HEK293T (cell line): ENCODE data around the gene MED27.

Experiments
- CTCF ChIA-PET: fragments of 350-600 bp; formaldehyde crosslinking; extraction: SDS; loops from one replicate; lab custom pipeline; 2021; ENCODE audit warnings: antibody characterized with exemption, inconsistent platforms; lab: Yijun Ruan, JAX
- POLR2A ChIA-PET: fragments of 350-600 bp; formaldehyde crosslinking; extraction: SDS; loops from one replicate; lab custom pipeline; 2020; ENCODE audit warnings: antibody characterized with exemption, inconsistent platforms; lab: Yijun Ruan, JAX
- DNase-seq: peaks from one replicate; pipeline ENCODE4 v3.0.0; 2012; ENCODE audit warnings: mixed read lengths; ENCODE audit errors: extremely low spot score
- ARNT ChIP-seq: fragments of 450-650 bp; IDR thresholded peaks from 2 replicates; pipeline ENCODE4 v1.6.1; 2017; ENCODE audit warnings: mild to moderate bottlenecking
- BHLHE40 ChIP-seq: fragments of 450-650 bp; IDR thresholded peaks from 2 replicates; pipeline ENCODE4 v1.6.1; 2016; ENCODE audit warnings: mild to moderate bottlenecking, moderate library complexity, borderline replicate concordance
- CTBP1 ChIP-seq: fragments of 450-650 bp; IDR thresholded peaks from 2 replicates; pipeline ENCODE4 v1.6.1; 2016; ENCODE audit warnings: borderline replicate concordance
- ELF4 ChIP-seq: fragments of 450-650 bp; IDR thresholded peaks from 2 replicates; pipeline ENCODE4 v1.6.1; 2017; ENCODE audit warnings: antibody characterized with exemption
- FOXA1 ChIP-seq: fragments of 450-650 bp; IDR thresholded peaks from 2 replicates; pipeline ENCODE4 v1.6.1; 2016; ENCODE audit warnings: mild to moderate bottlenecking
- FOXK2 ChIP-seq: fragments of 450-650 bp; IDR thresholded peaks from 2 replicates; pipeline ENCODE4 v1.6.1; 2016; ENCODE audit warnings: mild to moderate bottlenecking
- FOXM1 ChIP-seq: fragments of 450-650 bp; IDR thresholded peaks from 2 replicates; pipeline ENCODE4 v1.6.1; 2017; ENCODE audit warnings: mild to moderate bottlenecking, borderline replicate concordance
- HDGF ChIP-seq: fragments of 450-650 bp; IDR thresholded peaks from 2 replicates; pipeline ENCODE4 v1.6.1; 2017; ENCODE audit warnings: antibody characterized with exemption, borderline replicate concordance
- L3MBTL2 ChIP-seq: fragments of 450-650 bp; conservative IDR thresholded peaks from 2 replicates; pipeline ENCODE4 v1.6.1; 2016; ENCODE audit warnings: mild to moderate bottlenecking
- LEF1 ChIP-seq: fragments of 450-650 bp; IDR thresholded peaks from 2 replicates; pipeline ENCODE4 v1.6.1; 2017; ENCODE audit warnings: mild to moderate bottlenecking, borderline replicate concordance
- NFRKB ChIP-seq: fragments of 450-650 bp; IDR thresholded peaks from 2 replicates; pipeline ENCODE4 v1.6.1; 2016; ENCODE audit warnings: mild to moderate bottlenecking, moderate library complexity
- PKNOX1 ChIP-seq: fragments of 450-650 bp; IDR thresholded peaks from 2 replicates; pipeline ENCODE4 v1.6.1; 2016
- SP1 ChIP-seq: fragments of 450-650 bp; IDR thresholded peaks from 2 replicates; pipeline ENCODE4 v1.6.1; 2017
- SUZ12 ChIP-seq: fragments of 450-650 bp; IDR thresholded peaks from 2 replicates; pipeline ENCODE4 v1.6.1; 2016; ENCODE audit warnings: mild to moderate bottlenecking
- TARDBP ChIP-seq: fragments of 450-650 bp; IDR thresholded peaks from 2 replicates; pipeline ENCODE4 v1.6.1; 2016
- ZNF384 ChIP-seq: fragments of 450-650 bp; IDR thresholded peaks from 2 replicates; pipeline ENCODE4 v1.6.1; 2016

Gene MED27

DNA sequence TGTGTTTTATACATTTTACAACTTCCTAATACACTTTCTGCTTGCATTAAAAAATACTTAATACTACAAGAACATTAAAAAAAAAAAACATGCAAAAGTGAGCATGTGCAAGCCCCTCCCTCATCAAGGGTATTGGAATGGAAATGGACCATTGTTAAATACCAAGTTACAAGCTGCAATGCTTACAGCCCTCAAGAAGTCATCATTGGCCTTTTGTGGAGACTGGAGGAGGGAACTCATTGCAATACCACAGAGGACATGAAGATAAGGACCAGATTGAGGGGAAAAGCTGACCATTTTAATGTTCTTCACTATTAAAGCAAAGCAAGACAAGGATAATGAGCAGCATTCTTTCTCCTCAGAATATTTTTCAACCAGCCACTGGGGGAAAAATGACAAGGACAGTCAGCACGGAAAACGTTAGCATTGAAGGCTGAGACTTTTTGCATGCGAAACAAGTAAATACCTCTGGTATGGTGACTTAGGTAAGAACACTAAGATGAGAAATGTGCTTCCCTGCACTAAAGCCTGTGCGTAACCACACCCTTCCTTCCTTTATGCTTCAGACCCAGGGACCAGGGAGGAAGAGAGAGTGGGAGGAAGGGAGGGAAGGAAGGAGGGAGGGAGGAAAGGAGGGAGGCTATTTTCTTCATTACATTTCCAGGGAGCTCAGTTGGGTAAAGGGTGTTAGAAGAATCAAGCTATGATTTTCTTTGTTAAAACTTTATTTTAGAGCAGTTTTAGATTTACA, 198.7 kb downstream of the MED27 start:
- no peak for DNase-seq
- TF ChIP-seq BHLHE40: no peak
- no peak for TF ChIP-seq ARNT
- TF ChIP-seq HDGF: no peak
- no peak for TF ChIP-seq NFRKB
- TF ChIP-seq CTBP1: no peak
- no peak for TF ChIP-seq ZNF384
- TF ChIP-seq L3MBTL2: no peak
- TF ChIP-seq LEF1: no peak
- no peak for TF ChIP-seq PKNOX1
- TF ChIP-seq FOXM1: no peak
- TF ChIP-seq SUZ12: no peak
- TF ChIP-seq ELF4: no peak
- no peak for TF ChIP-seq SP1
- no peak for TF ChIP-seq TARDBP
- no peak for TF ChIP-seq FOXA1
- no peak for TF ChIP-seq FOXK2
- CTCF ChIA-PET: no interaction called here
- POLR2A ChIA-PET: no interaction called here

DNA sequence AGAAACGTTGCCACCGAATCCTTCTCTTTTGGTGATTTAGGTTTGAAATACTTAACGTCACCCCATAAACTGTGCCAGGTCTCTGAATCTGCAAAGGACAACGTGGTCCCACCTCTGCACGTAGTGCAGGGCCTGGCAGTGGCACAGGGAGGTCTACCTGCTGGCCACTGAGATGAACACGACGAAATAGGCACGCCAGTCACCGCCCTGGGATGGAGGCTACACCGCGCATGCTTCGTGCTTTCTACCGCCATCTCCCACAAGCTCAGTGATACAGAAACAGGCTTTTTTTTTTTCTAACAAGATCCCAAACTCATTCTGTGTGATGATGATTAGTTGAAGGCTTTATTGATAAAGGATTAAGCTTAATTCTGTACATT, 199.8 kb downstream of the MED27 start:
- no peak for DNase-seq
- no peak for TF ChIP-seq TARDBP
- ChIA-PET CTCF (no interaction called here), POLR2A (no interaction called here)

DNA sequence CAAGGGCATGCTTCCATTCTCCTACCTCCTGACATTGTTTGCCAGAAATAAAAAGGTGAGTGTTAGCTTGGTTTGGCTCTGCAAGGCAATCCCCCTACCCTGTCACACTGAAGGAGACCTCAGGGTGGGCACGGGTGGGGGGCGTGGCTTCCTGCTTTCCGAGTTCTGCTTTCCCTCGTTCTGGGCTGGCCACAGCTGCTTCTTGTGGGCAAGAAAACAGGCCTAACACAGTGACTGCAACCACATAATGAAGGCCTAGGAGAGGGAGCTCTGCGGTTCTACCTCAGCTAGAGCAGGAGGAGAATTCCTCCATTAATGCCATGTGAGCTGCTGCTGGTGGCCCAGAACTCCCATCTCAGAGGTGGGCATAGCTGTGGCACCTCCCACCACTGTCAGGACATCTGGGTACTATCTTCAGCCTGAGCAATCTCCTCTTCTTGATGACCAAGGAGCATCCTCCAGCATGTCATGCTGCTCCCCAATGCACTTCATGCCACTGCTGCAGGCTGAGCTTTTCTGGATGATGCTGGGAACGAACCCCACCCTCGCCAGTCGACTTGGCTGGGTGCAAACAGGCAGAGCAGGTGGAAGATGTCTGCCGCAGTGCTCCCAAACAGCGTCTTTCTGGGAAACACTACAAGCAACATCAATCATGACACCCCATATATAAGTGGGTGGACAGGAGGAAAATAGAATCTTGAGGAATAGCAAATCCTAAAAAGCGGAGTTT, 200.3 kb downstream of the MED27 start:
- CTCF ChIA-PET: no interaction called here

GRCh38 chr9:131876486-131876885, 203.2 kb downstream of the MED27 start:
- POLR2A ChIA-PET: no interaction called here
- no peak for DNase-seq
- TF ChIP-seq FOXM1 (no peak), BHLHE40 (no peak), ARNT (no peak), FOXK2 (no peak), L3MBTL2 (no peak), SUZ12 (no peak), SP1 (no peak), TARDBP (no peak), NFRKB (no peak), ELF4 (no peak), CTBP1 (no peak), FOXA1 (no peak), LEF1 (no peak), ZNF384 (no peak), HDGF (no peak), PKNOX1 (no peak)
- CTCF ChIA-PET: no interaction called here

More for the DNA sequence above, 200.3 kb downstream of the MED27 start:
- TF ChIP-seq L3MBTL2 (no peak), FOXK2 (no peak), PKNOX1 (no peak), FOXA1 (no peak), HDGF (no peak), SUZ12 (no peak), ELF4 (no peak)
- no peak for DNase-seq
- POLR2A ChIA-PET: no interaction called here

GRCh38 chr9:131875828-131876485, 203.7 kb downstream of the MED27 start:
- POLR2A ChIA-PET: no interaction called here
- TF ChIP-seq FOXA1: no peak
- no peak for TF ChIP-seq SP1
- TF ChIP-seq LEF1: no peak
- TF ChIP-seq L3MBTL2: no peak
- no peak for TF ChIP-seq BHLHE40
- no peak for TF ChIP-seq TARDBP
- no peak for TF ChIP-seq NFRKB
- TF ChIP-seq PKNOX1: no peak
- TF ChIP-seq CTBP1: no peak
- TF ChIP-seq SUZ12: no peak
- TF ChIP-seq HDGF: no peak
- no peak for TF ChIP-seq ARNT
- TF ChIP-seq ELF4: no peak
- TF ChIP-seq FOXM1: no peak
- no peak for TF ChIP-seq ZNF384
- TF ChIP-seq FOXK2: no peak
- DNase-seq: no peak
- CTCF ChIA-PET: no interaction called here
